OCI-LY3 (cell line): ENCODE results near the gene GRID2.

Source experiments
- EZH2phosphoT487 ChIP-seq: fragments of 200-600 bp; shearing (Covaris generic); IDR thresholded peaks from 2 replicates; pipeline ENCODE4 v1.6.1; 2018; ENCODE audit warnings: antibody characterized with exemption, mixed run types, low read depth
- TF ChIP-seq, protein P1 (sequence below): fragments of 200-600, 300-600 bp; sonication (generic); IDR thresholded peaks from 2 replicates; pipeline ENCODE4 v1.5.1; 2014; ENCODE audit warnings: antibody characterized with exemption, low read length, low read depth

DNA sequence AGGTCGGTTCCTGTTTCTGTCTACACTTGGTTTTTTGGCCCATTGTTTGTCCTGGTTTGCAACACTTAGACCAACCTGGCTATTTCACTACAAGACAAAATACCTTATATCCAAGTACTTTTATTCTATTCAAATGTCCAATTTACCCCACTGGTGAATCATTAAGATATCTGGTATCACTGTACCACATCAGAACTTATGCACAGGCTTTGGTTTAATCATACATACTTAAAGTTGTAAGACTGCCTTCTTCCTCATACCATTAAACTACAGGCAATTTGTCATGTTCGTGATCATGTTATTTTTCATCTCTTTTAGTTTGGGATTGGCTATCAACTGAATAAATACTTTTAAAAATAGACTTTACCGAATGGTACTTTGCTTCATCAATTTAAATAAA is 1471.8 kb downstream of the GRID2 start:
- TF ChIP-seq, protein P1, sequence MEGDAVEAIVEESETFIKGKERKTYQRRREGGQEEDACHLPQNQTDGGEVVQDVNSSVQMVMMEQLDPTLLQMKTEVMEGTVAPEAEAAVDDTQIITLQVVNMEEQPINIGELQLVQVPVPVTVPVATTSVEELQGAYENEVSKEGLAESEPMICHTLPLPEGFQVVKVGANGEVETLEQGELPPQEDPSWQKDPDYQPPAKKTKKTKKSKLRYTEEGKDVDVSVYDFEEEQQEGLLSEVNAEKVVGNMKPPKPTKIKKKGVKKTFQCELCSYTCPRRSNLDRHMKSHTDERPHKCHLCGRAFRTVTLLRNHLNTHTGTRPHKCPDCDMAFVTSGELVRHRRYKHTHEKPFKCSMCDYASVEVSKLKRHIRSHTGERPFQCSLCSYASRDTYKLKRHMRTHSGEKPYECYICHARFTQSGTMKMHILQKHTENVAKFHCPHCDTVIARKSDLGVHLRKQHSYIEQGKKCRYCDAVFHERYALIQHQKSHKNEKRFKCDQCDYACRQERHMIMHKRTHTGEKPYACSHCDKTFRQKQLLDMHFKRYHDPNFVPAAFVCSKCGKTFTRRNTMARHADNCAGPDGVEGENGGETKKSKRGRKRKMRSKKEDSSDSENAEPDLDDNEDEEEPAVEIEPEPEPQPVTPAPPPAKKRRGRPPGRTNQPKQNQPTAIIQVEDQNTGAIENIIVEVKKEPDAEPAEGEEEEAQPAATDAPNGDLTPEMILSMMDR, result no peak
- TF ChIP-seq EZH2phosphoT487, result no peak
